Measurements from ENCODE around the gene LEMD2. TPM values are rescaled to one million over a fixed set of nuclear protein-coding genes. Genes with fewer than 3 reads are reported as not detected.

LEMD2 gene
- total RNA-seq, 3 donors from 2014 or later: 42.2 to 69.1 (median 59.0) TPM

- intact Hi-C loops (cut with DNase I; ENCODE audit: low total_unique reads): no loop called here
- no peak overlapping the region for H3K4me3 ChIP-seq
- H3K36me3 ChIP-seq: no peaks in the 10 kb centered on the region
- no peak for TF ChIP-seq POLR2A (IDR thresholded peaks at IDR 0.05)
- TF ChIP-seq, protein P1, sequence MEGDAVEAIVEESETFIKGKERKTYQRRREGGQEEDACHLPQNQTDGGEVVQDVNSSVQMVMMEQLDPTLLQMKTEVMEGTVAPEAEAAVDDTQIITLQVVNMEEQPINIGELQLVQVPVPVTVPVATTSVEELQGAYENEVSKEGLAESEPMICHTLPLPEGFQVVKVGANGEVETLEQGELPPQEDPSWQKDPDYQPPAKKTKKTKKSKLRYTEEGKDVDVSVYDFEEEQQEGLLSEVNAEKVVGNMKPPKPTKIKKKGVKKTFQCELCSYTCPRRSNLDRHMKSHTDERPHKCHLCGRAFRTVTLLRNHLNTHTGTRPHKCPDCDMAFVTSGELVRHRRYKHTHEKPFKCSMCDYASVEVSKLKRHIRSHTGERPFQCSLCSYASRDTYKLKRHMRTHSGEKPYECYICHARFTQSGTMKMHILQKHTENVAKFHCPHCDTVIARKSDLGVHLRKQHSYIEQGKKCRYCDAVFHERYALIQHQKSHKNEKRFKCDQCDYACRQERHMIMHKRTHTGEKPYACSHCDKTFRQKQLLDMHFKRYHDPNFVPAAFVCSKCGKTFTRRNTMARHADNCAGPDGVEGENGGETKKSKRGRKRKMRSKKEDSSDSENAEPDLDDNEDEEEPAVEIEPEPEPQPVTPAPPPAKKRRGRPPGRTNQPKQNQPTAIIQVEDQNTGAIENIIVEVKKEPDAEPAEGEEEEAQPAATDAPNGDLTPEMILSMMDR (IDR thresholded peaks at IDR 0.05): no peak
- no peak for TF ChIP-seq POLR2AphosphoS5 (IDR thresholded peaks at IDR 0.05)
- H3K4me1 ChIP-seq: peaks cover 5 to 7% of the 10 kb centered on the region in 2 donors
- no peaks in the 10 kb centered on the region for H3K9me3 ChIP-seq
- H3K27ac ChIP-seq: peak overlapping the region in 1 of 2 donors; percentile 35
- DNase-seq (ENCODE audit: low spot score in 2 of 2): peak in 1 of 2 donors; percentile 31
- H3K27me3 ChIP-seq: no peaks in the 10 kb centered on the region
Observed at GRCh38 chr6:33746036-33746600, 42.8 kb downstream of the LEMD2 start.

- H3K36me3 ChIP-seq: no peaks in the 10 kb centered on the region
- peaks cover 5 to 7% of the 10 kb centered on the region in 2 donors for H3K4me1 ChIP-seq
- intact Hi-C loops (cut with DNase I; ENCODE audit: low total_unique reads): no loop called here
- no peak overlapping the region for H3K4me3 ChIP-seq
- H3K27ac ChIP-seq: no peak overlapping the region
- TF ChIP-seq, protein P1 (IDR thresholded peaks at IDR 0.05): no peak
- no peak for TF ChIP-seq POLR2A (IDR thresholded peaks at IDR 0.05)
- TF ChIP-seq POLR2AphosphoS5 (IDR thresholded peaks at IDR 0.05): no peak
- no peaks in the 10 kb centered on the region for H3K27me3 ChIP-seq
- no peaks in the 10 kb centered on the region for H3K9me3 ChIP-seq
- no peak for DNase-seq (ENCODE audit: low spot score in 2 of 2)
Observed at GRCh38 chr6:33745548-33745947, 43.4 kb downstream of the LEMD2 start.

DNA sequence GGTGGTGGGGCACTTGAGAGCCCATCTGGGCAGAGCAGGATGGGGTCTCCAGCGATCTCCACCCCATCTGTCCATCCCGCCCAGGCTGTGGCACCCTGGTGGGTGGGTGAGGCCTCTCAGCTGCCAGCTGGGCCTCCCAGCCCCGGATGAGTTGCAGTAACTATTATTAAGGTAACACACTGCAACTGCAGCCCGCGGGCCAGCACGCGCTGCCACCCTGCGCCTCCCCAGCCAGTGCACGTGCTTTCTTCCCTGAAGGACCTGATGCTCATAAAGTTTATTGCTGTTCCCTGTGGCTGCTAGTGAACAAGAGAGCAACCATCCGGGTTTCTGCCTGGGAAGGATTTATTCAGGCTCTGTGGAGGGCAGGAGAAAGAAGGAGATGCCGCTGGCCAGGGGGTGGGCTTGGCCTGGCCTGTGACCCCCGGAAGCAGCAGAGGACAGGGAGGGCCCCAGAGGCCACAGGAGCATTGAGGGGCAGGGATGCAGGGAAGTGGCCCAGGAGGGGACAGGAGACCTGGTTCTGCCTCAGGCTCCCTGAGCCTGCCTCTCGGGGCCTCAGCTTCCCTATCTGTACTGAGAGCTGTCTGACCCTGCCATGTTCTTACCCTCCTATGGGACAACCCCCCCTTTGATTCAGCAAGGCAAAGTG, 43.9 kb downstream of the LEMD2 start:
- Histone ChIP-seq H3K27me3 (no peaks in the 10 kb centered on the region), H3K36me3 (no peaks in the 10 kb centered on the region), H3K9me3 (no peaks in the 10 kb centered on the region), H3K4me3 (peak overlapping the region in 1 of 3 donors; percentile 4), H3K27ac (peak overlapping the region; percentile 56 to 64), H3K4me1 (peaks cover 5 to 7% of the 10 kb centered on the region in 2 donors)
- intact Hi-C loops (cut with DNase I; ENCODE audit: low total_unique reads): no loop called here
- TF ChIP-seq POLR2AphosphoS5 (IDR thresholded peaks at IDR 0.05) (no peak), POLR2A (IDR thresholded peaks at IDR 0.05) (no peak)
- TF ChIP-seq, protein P1 (IDR thresholded peaks at IDR 0.05): no peak
- DNase-seq (ENCODE audit: low spot score in 2 of 2): no peak

GRCh38 chr6:33744001-33744848, 44.7 kb downstream of the LEMD2 start:
- TF ChIP-seq POLR2AphosphoS5 (IDR thresholded peaks at IDR 0.05): peak in 1 of 3 donors; percentile 14
- TF ChIP-seq, protein P1 (IDR thresholded peaks at IDR 0.05): peak; percentile 82 to 93 (median 85)
- no peak for TF ChIP-seq POLR2A (IDR thresholded peaks at IDR 0.05)
- no peaks in the 10 kb centered on the region for H3K27me3 ChIP-seq
- DNase-seq (ENCODE audit: low spot score in 2 of 2): peak; percentile 67 to 71

More at GRCh38 chr6:33744001-33744848, 44.7 kb downstream of the LEMD2 start:
- Histone ChIP-seq H3K27ac (peak overlapping the region; percentile 56 to 64), H3K4me3 (peak overlapping the region in 1 of 3 donors; percentile 4), H3K4me1 (peaks cover 7 to 11% of the 10 kb centered on the region in 2 donors), H3K36me3 (no peaks in the 10 kb centered on the region), H3K9me3 (no peaks in the 10 kb centered on the region)
- intact Hi-C loops (cut with DNase I; ENCODE audit: low total_unique reads): no loop called here
